KMS-11 (cell line): ENCODE data around the gene RPL19.

Source experiments
- H2AFZ ChIP-seq: fragments of 200-600 bp; sonication (generic); 2 replicates; pipeline ENCODE4 v1.6.1; 2016; ENCODE audit warnings: antibody characterized with exemption, mixed run types, low read depth
- H3K27ac ChIP-seq: fragments of 200-600 bp; sonication (generic); 2 replicates; pipeline ENCODE4 v1.6.1; 2016; ENCODE audit warnings: mild to moderate bottlenecking, mixed run types
- H3K27me3 ChIP-seq: fragments of 200-600 bp; sonication (generic); 2 replicates; pipeline ENCODE4 v1.6.1; 2017; ENCODE audit warnings: mild to moderate bottlenecking, low read depth, mixed run types, moderate library complexity; ENCODE audit not compliant: insufficient read depth
- H3K36me3 ChIP-seq: fragments of 200-600 bp; sonication (generic); 2 replicates; pipeline ENCODE4 v1.6.1; 2017; ENCODE audit warnings: mild to moderate bottlenecking, mixed run types; ENCODE audit not compliant: insufficient read depth
- H3K4me1 ChIP-seq: fragments of 200-600 bp; sonication (generic); 2 replicates; pipeline ENCODE4 v1.6.1; 2016; ENCODE audit warnings: mild to moderate bottlenecking, low read depth, mixed run types; ENCODE audit not compliant: poor library complexity, severe bottlenecking
- H3K4me2 ChIP-seq: fragments of 200-600 bp; sonication (generic); 2 replicates; pipeline ENCODE4 v1.7.0; 2016; ENCODE audit warnings: mild to moderate bottlenecking, mixed run types
- H3K4me3 ChIP-seq: fragments of 200-600 bp; sonication (generic); IDR thresholded peaks from 2 replicates; pipeline ENCODE4 v1.6.1; 2017; ENCODE audit warnings: low read depth, low read length, mixed read lengths; ENCODE audit not compliant: insufficient read depth
- H3K79me2 ChIP-seq: fragments of 200-600 bp; sonication (generic); 2 replicates; pipeline ENCODE4 v1.6.1; 2016; ENCODE audit warnings: low read depth, mixed run types; ENCODE audit not compliant: insufficient read depth
- H3K9ac ChIP-seq: fragments of 200-600 bp; sonication (generic); 2 replicates; pipeline ENCODE4 v1.6.1; 2016; ENCODE audit warnings: mild to moderate bottlenecking, mixed run types
- H4K20me1 ChIP-seq: fragments of 200-600 bp; sonication (generic); 2 replicates; pipeline ENCODE4 v1.6.1; 2016; ENCODE audit warnings: mild to moderate bottlenecking, mixed run types; ENCODE audit not compliant: insufficient read depth
- CTCF ChIP-seq: fragments of 200-600 bp; sonication (generic); conservative IDR thresholded peaks from 2 replicates; pipeline ENCODE4 v1.6.1; 2017; ENCODE audit warnings: low read depth, mild to moderate bottlenecking, antibody characterized with exemption, low read length, moderate library complexity, mixed read lengths

The RPL19 gene

GRCh38 chr17:39200070-39200879 is at the start of gene RPL19:
Gene RPL19 (plus strand): TSS chr17:39200283. CDS start chr17:39200345, 62 bp downstream.
- Histone ChIP-seq H3K79me2 (peaks cover 34% of the 10 kb centered on the region), H3K4me1 (peaks cover 46% of the 10 kb centered on the region)

GRCh38 chr17:39150795-39151149 is 49.3 kb upstream of the RPL19 start:
- no peak for TF ChIP-seq CTCF
- Histone ChIP-seq H2AFZ (no peak overlapping the region), H3K79me2 (no peaks in the 10 kb centered on the region), H4K20me1 (no peaks in the 10 kb centered on the region), H3K4me3 (no peak overlapping the region), H3K4me2 (no peak overlapping the region), H3K27me3 (peaks cover 9% of the 10 kb centered on the region; the same call in 1 of the 2 replicates), H3K27ac (no peak overlapping the region), H3K36me3 (no peaks in the 10 kb centered on the region), H3K4me1 (peaks cover 11% of the 10 kb centered on the region), H3K9ac (no peak overlapping the region)

More at GRCh38 chr17:39200070-39200879, at the start of gene RPL19:
- Histone ChIP-seq H4K20me1 (no peaks in the 10 kb centered on the region), H3K27ac (peak within 1 kb of the TSS; percentile 80), H3K4me2 (peak within 1 kb of the TSS; percentile 74), H3K4me3 (no peak within 1 kb of the TSS), H2AFZ (peak within 1 kb of the TSS; percentile 43), H3K36me3 (peaks cover 26% of the 10 kb centered on the region; the same call in 1 of the 2 replicates), H3K9ac (peak within 1 kb of the TSS; percentile 90), H3K27me3 (no peaks in the 10 kb centered on the region)
- no peak for TF ChIP-seq CTCF

- H3K4me3 ChIP-seq: no peak within 1 kb of the TSS
- peak within 1 kb of the TSS; percentile 73 for H2AFZ ChIP-seq
- H3K4me1 ChIP-seq: peaks cover 11% of the 10 kb centered on the region
- H3K79me2 ChIP-seq: no peaks in the 10 kb centered on the region
- H3K4me2 ChIP-seq: peak within 1 kb of the TSS; percentile 52
- H3K36me3 ChIP-seq: no peaks in the 10 kb centered on the region
- peaks cover 9% of the 10 kb centered on the region; the same call in 1 of the 2 replicates for H3K27me3 ChIP-seq
- peak within 1 kb of the TSS; percentile 53; the same call in 1 of the 2 replicates for H3K9ac ChIP-seq
- TF ChIP-seq CTCF: no peak
- no peak within 1 kb of the TSS for H3K27ac ChIP-seq
- no peaks in the 10 kb centered on the region for H4K20me1 ChIP-seq
Observed at GRCh38 chr17:39151150-39151942, 48.7 kb upstream of the RPL19 start, which contains the start of gene PLXDC1. Gene PLXDC1 (minus strand): TSS chr17:39151637. CDS start chr17:39151437, 200 bp downstream.

GRCh38 chr17:39151943-39152818 is 47.9 kb upstream of the RPL19 start:
- Histone ChIP-seq H3K27ac (peak overlapping the region; percentile 51; the same call in 1 of the 2 replicates), H3K9ac (peak overlapping the region; percentile 53; the same call in 1 of the 2 replicates), H3K79me2 (no peaks in the 10 kb centered on the region), H4K20me1 (no peaks in the 10 kb centered on the region), H3K4me2 (peak overlapping the region; percentile 52), H2AFZ (peak overlapping the region; percentile 73), H3K36me3 (no peaks in the 10 kb centered on the region), H3K4me1 (peaks cover 11% of the 10 kb centered on the region), H3K4me3 (no peak overlapping the region), H3K27me3 (peaks cover 9% of the 10 kb centered on the region; the same call in 1 of the 2 replicates)
- no peak for TF ChIP-seq CTCF
